ENCODE data around the gene SPDYE4. TPM values are rescaled to one million over a fixed set of nuclear protein-coding genes. Genes with fewer than 3 reads are reported as not detected.

Gene SPDYE4
- total RNA-seq, 2 experiments from 2014 or later = not detected

DNA sequence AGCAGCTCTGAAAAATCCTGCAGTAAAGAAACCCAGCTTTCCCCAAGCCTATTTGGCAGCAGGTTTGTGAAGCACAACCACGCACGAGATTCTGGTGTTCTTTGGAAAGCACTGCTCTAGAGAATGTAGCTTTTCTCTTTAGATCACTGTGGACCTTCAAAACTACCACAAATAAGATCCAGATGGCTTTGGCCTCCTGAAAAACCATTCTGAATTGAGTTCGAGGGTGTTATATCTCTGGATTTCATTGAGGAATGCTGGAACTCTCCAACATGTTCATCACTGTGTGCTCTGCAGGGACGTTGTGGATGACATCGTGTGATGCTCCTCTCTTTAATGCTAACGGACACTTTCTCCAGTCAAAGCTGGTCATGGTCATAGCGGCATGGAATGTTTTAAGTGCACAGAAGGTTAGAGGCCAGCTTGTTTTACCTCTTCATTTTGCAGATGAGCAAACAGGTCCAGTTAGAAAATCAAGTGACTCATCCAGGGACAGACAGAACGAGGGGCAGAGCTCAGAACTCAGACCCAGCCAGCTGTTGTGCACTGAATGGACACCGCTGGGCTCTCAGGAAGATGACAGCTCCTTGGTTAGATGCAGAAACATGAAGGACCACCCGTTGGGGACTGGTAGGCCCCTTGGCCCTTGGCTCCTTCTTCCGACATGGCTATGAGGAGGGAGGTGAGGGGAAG lies 50.9 kb downstream of the SPDYE4 start:
- H3K9me3 ChIP-seq (ENCODE audit: low read length) = no peaks in the 10 kb centered on the region
- ChIA-PET CTCF (ENCODE audit: unreplicated experiment) (no interaction called here), POLR2A (no interaction called here)
- no peak overlapping the region for H3K4me2 ChIP-seq (ENCODE audit: low read length)
- H3K27ac ChIP-seq (ENCODE audit: low read depth, low read length, poor library complexity, severe bottlenecking) = no peak overlapping the region
- TF ChIP-seq, protein P1, sequence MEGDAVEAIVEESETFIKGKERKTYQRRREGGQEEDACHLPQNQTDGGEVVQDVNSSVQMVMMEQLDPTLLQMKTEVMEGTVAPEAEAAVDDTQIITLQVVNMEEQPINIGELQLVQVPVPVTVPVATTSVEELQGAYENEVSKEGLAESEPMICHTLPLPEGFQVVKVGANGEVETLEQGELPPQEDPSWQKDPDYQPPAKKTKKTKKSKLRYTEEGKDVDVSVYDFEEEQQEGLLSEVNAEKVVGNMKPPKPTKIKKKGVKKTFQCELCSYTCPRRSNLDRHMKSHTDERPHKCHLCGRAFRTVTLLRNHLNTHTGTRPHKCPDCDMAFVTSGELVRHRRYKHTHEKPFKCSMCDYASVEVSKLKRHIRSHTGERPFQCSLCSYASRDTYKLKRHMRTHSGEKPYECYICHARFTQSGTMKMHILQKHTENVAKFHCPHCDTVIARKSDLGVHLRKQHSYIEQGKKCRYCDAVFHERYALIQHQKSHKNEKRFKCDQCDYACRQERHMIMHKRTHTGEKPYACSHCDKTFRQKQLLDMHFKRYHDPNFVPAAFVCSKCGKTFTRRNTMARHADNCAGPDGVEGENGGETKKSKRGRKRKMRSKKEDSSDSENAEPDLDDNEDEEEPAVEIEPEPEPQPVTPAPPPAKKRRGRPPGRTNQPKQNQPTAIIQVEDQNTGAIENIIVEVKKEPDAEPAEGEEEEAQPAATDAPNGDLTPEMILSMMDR (conservative IDR thresholded peaks at IDR 0.05; ENCODE audit: low read length) = no peak
- no peak for TF ChIP-seq EZH2phosphoT487 (IDR thresholded peaks at IDR 0.05; ENCODE audit: borderline replicate concordance, low read depth, low read length)
- intact Hi-C loops (cut with micrococcal nuclease; ENCODE audit: unreplicated experiment) = no loop called here
- no peak for DNase-seq (ENCODE audit: low spot score)
- H3K9me2 ChIP-seq (ENCODE audit: insufficient read depth, low read length) = no peaks in the 10 kb centered on the region
- no peaks in the 10 kb centered on the region for H3K4me1 ChIP-seq (ENCODE audit: insufficient read depth, low read length, poor library complexity, severe bottlenecking)
- H4K20me1 ChIP-seq (ENCODE audit: insufficient read depth, low read length) = no peaks in the 10 kb centered on the region
- H3K79me2 ChIP-seq (ENCODE audit: insufficient read depth, low read depth, low read length) = no peaks in the 10 kb centered on the region
- H3K4me3 ChIP-seq (ENCODE audit: low read depth, low read length, poor library complexity, severe bottlenecking) = no peak overlapping the region
- no peak overlapping the region for H2AFZ ChIP-seq (ENCODE audit: low read length)
- H3K36me3 ChIP-seq (ENCODE audit: insufficient read depth, low read length) = no peaks in the 10 kb centered on the region
- BruUV-seq (replicated peaks) = no TSS peak

- Histone ChIP-seq H2AFZ (ENCODE audit: low read length) (no peak overlapping the region), H4K20me1 (ENCODE audit: insufficient read depth, low read length) (no peaks in the 10 kb centered on the region), H3K36me3 (ENCODE audit: insufficient read depth, low read length) (no peaks in the 10 kb centered on the region), H3K4me2 (ENCODE audit: low read length) (no peak overlapping the region), H3K4me3 (ENCODE audit: low read depth, low read length, poor library complexity, severe bottlenecking) (no peak overlapping the region), H3K79me2 (ENCODE audit: insufficient read depth, low read depth, low read length) (no peaks in the 10 kb centered on the region), H3K9me3 (ENCODE audit: low read length) (no peaks in the 10 kb centered on the region), H3K9me2 (ENCODE audit: insufficient read depth, low read length) (no peaks in the 10 kb centered on the region), H3K27ac (ENCODE audit: low read depth, low read length, poor library complexity, severe bottlenecking) (no peak overlapping the region), H3K4me1 (ENCODE audit: insufficient read depth, low read length, poor library complexity, severe bottlenecking) (no peaks in the 10 kb centered on the region)
- TF ChIP-seq, protein P1 (conservative IDR thresholded peaks at IDR 0.05; ENCODE audit: low read length) = no peak
- TF ChIP-seq EZH2phosphoT487 (IDR thresholded peaks at IDR 0.05; ENCODE audit: borderline replicate concordance, low read depth, low read length) = no peak
- ChIA-PET POLR2A (interaction anchor here (0.6 kb wide), 1 partner anchor 464 kb away, joined by 3 read pairs; no protein-coding TSS in a partner anchor), CTCF (ENCODE audit: unreplicated experiment) (interaction anchor here (0.6 kb wide), 1 partner anchor 56 kb away, joined by 3 read pairs; no protein-coding TSS in a partner anchor)
- no peak for DNase-seq (ENCODE audit: low spot score)
- intact Hi-C loops (cut with micrococcal nuclease; ENCODE audit: unreplicated experiment) = no loop called here
- no TSS peak for BruUV-seq (replicated peaks)
Observed at GRCh38 chr17:8706431-8706830, 51.9 kb downstream of the SPDYE4 start.

GRCh38 chr17:8705427-8705826 lies 52.9 kb downstream of the SPDYE4 start:
- BruUV-seq (replicated peaks) = no TSS peak
- Histone ChIP-seq H3K27ac (ENCODE audit: low read depth, low read length, poor library complexity, severe bottlenecking) (no peak overlapping the region), H3K4me2 (ENCODE audit: low read length) (no peak overlapping the region), H3K36me3 (ENCODE audit: insufficient read depth, low read length) (no peaks in the 10 kb centered on the region), H3K9me2 (ENCODE audit: insufficient read depth, low read length) (no peaks in the 10 kb centered on the region), H3K79me2 (ENCODE audit: insufficient read depth, low read depth, low read length) (no peaks in the 10 kb centered on the region), H3K9me3 (ENCODE audit: low read length) (no peaks in the 10 kb centered on the region), H2AFZ (ENCODE audit: low read length) (no peak overlapping the region), H4K20me1 (ENCODE audit: insufficient read depth, low read length) (no peaks in the 10 kb centered on the region), H3K4me3 (ENCODE audit: low read depth, low read length, poor library complexity, severe bottlenecking) (no peak overlapping the region), H3K4me1 (ENCODE audit: insufficient read depth, low read length, poor library complexity, severe bottlenecking) (no peaks in the 10 kb centered on the region)
- intact Hi-C loops (cut with micrococcal nuclease; ENCODE audit: unreplicated experiment) = no loop called here
- DNase-seq (ENCODE audit: low spot score) = no peak
- ChIA-PET CTCF (ENCODE audit: unreplicated experiment) (no interaction called here), POLR2A (no interaction called here)
- TF ChIP-seq, protein P1 (conservative IDR thresholded peaks at IDR 0.05; ENCODE audit: low read length) = no peak
- no peak for TF ChIP-seq EZH2phosphoT487 (IDR thresholded peaks at IDR 0.05; ENCODE audit: borderline replicate concordance, low read depth, low read length)

Measured in OCI-LY7 (cell line).